WTC11 (cell line): Measurements from ENCODE around the gene SPRR5. TPM values are rescaled to one million over a fixed set of nuclear protein-coding genes. Genes with fewer than 3 reads are reported as not detected.

ENCODE experiments used
- ATAC-seq: fragments of 200-7000 bp; cut with Tn5 transposase; 2 replicates; pipeline ENCODE4 v1.10.0; 2021; ENCODE audit warnings: mild to moderate bottlenecking, moderate library complexity
- CTCF ChIA-PET: fragments of 300-600 bp; sonication (Branson Sonifier 250); formaldehyde crosslinking; loops from one replicate; lab custom pipeline; 2021; ENCODE audit warnings: antibody characterized with exemption; lab: Charles Lee
- POLR2A ChIA-PET: fragments of 350-600 bp; sonication (Branson Sonifier 250); formaldehyde crosslinking; loops from one replicate; lab custom pipeline; 2021; ENCODE audit warnings: antibody characterized with exemption; lab: Charles Lee
- DNase-seq: peaks from one replicate; pipeline ENCODE4 v3.0.0; 2021; ENCODE audit warnings: low spot score
- H3K27ac Mint-ChIP-seq: 2 replicates; pipeline ENCODE4 v1.8.0; 2021; ENCODE audit warnings: mixed read lengths
- H3K27me3 Mint-ChIP-seq: 2 replicates; pipeline ENCODE4 v1.8.0; 2021; ENCODE audit warnings: low read depth, mild to moderate bottlenecking, moderate library complexity, mixed read lengths
- H3K36me3 Mint-ChIP-seq: 2 replicates; pipeline ENCODE4 v1.8.0; 2021; ENCODE audit warnings: mixed read lengths
- H3K4me1 Mint-ChIP-seq: 2 replicates; pipeline ENCODE4 v1.8.0; 2022; ENCODE audit warnings: mixed read lengths
- H3K4me3 Mint-ChIP-seq: 2 replicates; pipeline ENCODE4 v1.8.0; 2021; ENCODE audit warnings: mild to moderate bottlenecking, moderate library complexity, mixed read lengths
- H3K9me3 Mint-ChIP-seq: 2 replicates; pipeline ENCODE4 v1.8.0; 2021; ENCODE audit warnings: mixed read lengths
- KAT7 ChIP-seq: sonication (generic); formaldehyde crosslinking; IDR thresholded peaks from 2 replicates; pipeline ENCODE4 v1.8.1; 2023; ENCODE audit warnings: missing genetic modification reagents, mild to moderate bottlenecking, borderline replicate concordance
- MLX ChIP-seq: sonication (generic); formaldehyde crosslinking; IDR thresholded peaks from 2 replicates; pipeline ENCODE4 v1.8.1; 2023; ENCODE audit warnings: mild to moderate bottlenecking, missing genetic modification reagents, moderate library complexity
- NFYB ChIP-seq: sonication (generic); formaldehyde crosslinking; conservative IDR thresholded peaks from 2 replicates; pipeline ENCODE4 v1.8.0; 2022; ENCODE audit warnings: low read depth, missing genetic modification reagents
- PRDM15 ChIP-seq: sonication (generic); formaldehyde crosslinking; IDR thresholded peaks from 2 replicates; pipeline ENCODE4 v1.8.0; 2022; ENCODE audit warnings: missing genetic modification reagents
- RORB ChIP-seq: fragments of 250-450 bp; sonication (Bioruptor Pico); IDR thresholded peaks from 2 replicates; pipeline ENCODE4 v1.9.0; 2021; ENCODE audit warnings: mild to moderate bottlenecking
- SMAD3 ChIP-seq: sonication (generic); formaldehyde crosslinking; IDR thresholded peaks from 2 replicates; pipeline ENCODE4 v1.8.0; 2022; ENCODE audit warnings: missing genetic modification reagents, mild to moderate bottlenecking, borderline replicate concordance
- STAT6 ChIP-seq: sonication (generic); formaldehyde crosslinking; conservative IDR thresholded peaks from 2 replicates; pipeline ENCODE4 v1.8.1; 2023; ENCODE audit warnings: mild to moderate bottlenecking, low read depth, missing genetic modification reagents, moderate library complexity
- ZNF121 ChIP-seq: sonication (generic); formaldehyde crosslinking; IDR thresholded peaks from 2 replicates; pipeline ENCODE4 v1.8.0; 2023; ENCODE audit warnings: missing genetic modification reagents
- ZNF671 ChIP-seq: fragments of 250-450 bp; sonication (Bioruptor Pico); IDR thresholded peaks from 2 replicates; pipeline ENCODE4 v1.8.0; 2021; ENCODE audit warnings: mild to moderate bottlenecking
- total RNA-seq: library from RNA; stranded (reverse); gene quantifications from 3 replicates; pipeline ENCODE4 v1.2.3, GENCODE V29; 2021
- TF ChIP-seq, protein P1 (sequence below): sonication (generic); formaldehyde crosslinking; IDR thresholded peaks from 2 replicates; pipeline ENCODE4 v1.8.1; 2023; ENCODE audit warnings: mild to moderate bottlenecking, missing genetic modification reagents, borderline replicate concordance
- TF ChIP-seq, protein P2 (sequence below): sonication (generic); formaldehyde crosslinking; IDR thresholded peaks from 2 replicates; pipeline ENCODE4 v1.8.0; 2023; ENCODE audit warnings: missing genetic modification reagents
- TF ChIP-seq, protein P3 (sequence below): sonication (generic); formaldehyde crosslinking; IDR thresholded peaks from 2 replicates; pipeline ENCODE4 v1.8.1; 2022; ENCODE audit warnings: missing genetic modification reagents, borderline replicate concordance
- TF ChIP-seq, protein P4 (sequence below): sonication (generic); formaldehyde crosslinking; IDR thresholded peaks from 2 replicates; pipeline ENCODE4 v1.8.0; 2023; ENCODE audit warnings: missing genetic modification reagents, mild to moderate bottlenecking, borderline replicate concordance
- TF ChIP-seq, protein P5 (sequence below): sonication (generic); formaldehyde crosslinking; IDR thresholded peaks from 2 replicates; pipeline ENCODE4 v1.8.0; 2022; ENCODE audit warnings: mild to moderate bottlenecking, missing genetic modification reagents

Gene SPRR5
- total RNA-seq, 1 experiment from 2014 or later = not detected

GRCh38 chr1:152901631-152902030, 45.4 kb upstream of the SPRR5 start (continued):
- TF ChIP-seq PRDM15 (CRISPR knock-in tag) (no peak), MLX (CRISPR knock-in tag) (no peak), RORB (CRISPR knock-in tag) (no peak)

- H3K4me1 Mint-ChIP-seq = no peaks in the 10 kb centered on the region
- DNase-seq (no peak), ATAC-seq (no peak)
- ChIA-PET CTCF (no interaction called here), POLR2A (no interaction called here)
- H3K9me3 Mint-ChIP-seq = 0 out of 2 replicates have a peak, but pooled peaks cover 5% of the 10 kb centered on the region
- H3K27me3 Mint-ChIP-seq = peaks cover 3% of the 10 kb centered on the region; the same call in 1 of the 2 replicates
- H3K27ac Mint-ChIP-seq = no peak overlapping the region
- H3K36me3 Mint-ChIP-seq = no peaks in the 10 kb centered on the region
- H3K4me3 Mint-ChIP-seq = no peak overlapping the region
- no peak for TF ChIP-seq ZNF671 (CRISPR knock-in tag)
- TF ChIP-seq MLX (CRISPR knock-in tag) = no peak
- TF ChIP-seq, protein P1, sequence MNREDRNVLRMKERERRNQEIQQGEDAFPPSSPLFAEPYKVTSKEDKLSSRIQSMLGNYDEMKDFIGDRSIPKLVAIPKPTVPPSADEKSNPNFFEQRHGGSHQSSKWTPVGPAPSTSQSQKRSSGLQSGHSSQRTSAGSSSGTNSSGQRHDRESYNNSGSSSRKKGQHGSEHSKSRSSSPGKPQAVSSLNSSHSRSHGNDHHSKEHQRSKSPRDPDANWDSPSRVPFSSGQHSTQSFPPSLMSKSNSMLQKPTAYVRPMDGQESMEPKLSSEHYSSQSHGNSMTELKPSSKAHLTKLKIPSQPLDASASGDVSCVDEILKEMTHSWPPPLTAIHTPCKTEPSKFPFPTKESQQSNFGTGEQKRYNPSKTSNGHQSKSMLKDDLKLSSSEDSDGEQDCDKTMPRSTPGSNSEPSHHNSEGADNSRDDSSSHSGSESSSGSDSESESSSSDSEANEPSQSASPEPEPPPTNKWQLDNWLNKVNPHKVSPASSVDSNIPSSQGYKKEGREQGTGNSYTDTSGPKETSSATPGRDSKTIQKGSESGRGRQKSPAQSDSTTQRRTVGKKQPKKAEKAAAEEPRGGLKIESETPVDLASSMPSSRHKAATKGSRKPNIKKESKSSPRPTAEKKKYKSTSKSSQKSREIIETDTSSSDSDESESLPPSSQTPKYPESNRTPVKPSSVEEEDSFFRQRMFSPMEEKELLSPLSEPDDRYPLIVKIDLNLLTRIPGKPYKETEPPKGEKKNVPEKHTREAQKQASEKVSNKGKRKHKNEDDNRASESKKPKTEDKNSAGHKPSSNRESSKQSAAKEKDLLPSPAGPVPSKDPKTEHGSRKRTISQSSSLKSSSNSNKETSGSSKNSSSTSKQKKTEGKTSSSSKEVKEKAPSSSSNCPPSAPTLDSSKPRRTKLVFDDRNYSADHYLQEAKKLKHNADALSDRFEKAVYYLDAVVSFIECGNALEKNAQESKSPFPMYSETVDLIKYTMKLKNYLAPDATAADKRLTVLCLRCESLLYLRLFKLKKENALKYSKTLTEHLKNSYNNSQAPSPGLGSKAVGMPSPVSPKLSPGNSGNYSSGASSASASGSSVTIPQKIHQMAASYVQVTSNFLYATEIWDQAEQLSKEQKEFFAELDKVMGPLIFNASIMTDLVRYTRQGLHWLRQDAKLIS (CRISPR knock-in tag) = no peak
- no peak for TF ChIP-seq KAT7
- no peak for TF ChIP-seq NFYB
- TF ChIP-seq ZNF121 = no peak
- TF ChIP-seq, protein P2, sequence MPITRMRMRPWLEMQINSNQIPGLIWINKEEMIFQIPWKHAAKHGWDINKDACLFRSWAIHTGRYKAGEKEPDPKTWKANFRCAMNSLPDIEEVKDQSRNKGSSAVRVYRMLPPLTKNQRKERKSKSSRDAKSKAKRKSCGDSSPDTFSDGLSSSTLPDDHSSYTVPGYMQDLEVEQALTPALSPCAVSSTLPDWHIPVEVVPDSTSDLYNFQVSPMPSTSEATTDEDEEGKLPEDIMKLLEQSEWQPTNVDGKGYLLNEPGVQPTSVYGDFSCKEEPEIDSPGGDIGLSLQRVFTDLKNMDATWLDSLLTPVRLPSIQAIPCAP = no peak
- TF ChIP-seq, protein P3, sequence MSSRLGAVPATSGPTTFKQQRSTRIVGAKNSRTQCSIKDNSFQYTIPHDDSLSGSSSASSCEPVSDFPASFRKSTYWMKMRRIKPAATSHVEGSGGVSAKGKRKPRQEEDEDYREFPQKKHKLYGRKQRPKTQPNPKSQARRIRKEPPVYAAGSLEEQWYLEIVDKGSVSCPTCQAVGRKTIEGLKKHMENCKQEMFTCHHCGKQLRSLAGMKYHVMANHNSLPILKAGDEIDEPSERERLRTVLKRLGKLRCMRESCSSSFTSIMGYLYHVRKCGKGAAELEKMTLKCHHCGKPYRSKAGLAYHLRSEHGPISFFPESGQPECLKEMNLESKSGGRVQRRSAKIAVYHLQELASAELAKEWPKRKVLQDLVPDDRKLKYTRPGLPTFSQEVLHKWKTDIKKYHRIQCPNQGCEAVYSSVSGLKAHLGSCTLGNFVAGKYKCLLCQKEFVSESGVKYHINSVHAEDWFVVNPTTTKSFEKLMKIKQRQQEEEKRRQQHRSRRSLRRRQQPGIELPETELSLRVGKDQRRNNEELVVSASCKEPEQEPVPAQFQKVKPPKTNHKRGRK (CRISPR knock-in tag) = no peak
- TF ChIP-seq STAT6 = no peak
- TF ChIP-seq, protein P4, sequence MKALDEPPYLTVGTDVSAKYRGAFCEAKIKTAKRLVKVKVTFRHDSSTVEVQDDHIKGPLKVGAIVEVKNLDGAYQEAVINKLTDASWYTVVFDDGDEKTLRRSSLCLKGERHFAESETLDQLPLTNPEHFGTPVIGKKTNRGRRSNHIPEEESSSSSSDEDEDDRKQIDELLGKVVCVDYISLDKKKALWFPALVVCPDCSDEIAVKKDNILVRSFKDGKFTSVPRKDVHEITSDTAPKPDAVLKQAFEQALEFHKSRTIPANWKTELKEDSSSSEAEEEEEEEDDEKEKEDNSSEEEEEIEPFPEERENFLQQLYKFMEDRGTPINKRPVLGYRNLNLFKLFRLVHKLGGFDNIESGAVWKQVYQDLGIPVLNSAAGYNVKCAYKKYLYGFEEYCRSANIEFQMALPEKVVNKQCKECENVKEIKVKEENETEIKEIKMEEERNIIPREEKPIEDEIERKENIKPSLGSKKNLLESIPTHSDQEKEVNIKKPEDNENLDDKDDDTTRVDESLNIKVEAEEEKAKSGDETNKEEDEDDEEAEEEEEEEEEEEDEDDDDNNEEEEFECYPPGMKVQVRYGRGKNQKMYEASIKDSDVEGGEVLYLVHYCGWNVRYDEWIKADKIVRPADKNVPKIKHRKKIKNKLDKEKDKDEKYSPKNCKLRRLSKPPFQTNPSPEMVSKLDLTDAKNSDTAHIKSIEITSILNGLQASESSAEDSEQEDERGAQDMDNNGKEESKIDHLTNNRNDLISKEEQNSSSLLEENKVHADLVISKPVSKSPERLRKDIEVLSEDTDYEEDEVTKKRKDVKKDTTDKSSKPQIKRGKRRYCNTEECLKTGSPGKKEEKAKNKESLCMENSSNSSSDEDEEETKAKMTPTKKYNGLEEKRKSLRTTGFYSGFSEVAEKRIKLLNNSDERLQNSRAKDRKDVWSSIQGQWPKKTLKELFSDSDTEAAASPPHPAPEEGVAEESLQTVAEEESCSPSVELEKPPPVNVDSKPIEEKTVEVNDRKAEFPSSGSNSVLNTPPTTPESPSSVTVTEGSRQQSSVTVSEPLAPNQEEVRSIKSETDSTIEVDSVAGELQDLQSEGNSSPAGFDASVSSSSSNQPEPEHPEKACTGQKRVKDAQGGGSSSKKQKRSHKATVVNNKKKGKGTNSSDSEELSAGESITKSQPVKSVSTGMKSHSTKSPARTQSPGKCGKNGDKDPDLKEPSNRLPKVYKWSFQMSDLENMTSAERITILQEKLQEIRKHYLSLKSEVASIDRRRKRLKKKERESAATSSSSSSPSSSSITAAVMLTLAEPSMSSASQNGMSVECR (CRISPR knock-in tag) = no peak
- TF ChIP-seq, protein P5, sequence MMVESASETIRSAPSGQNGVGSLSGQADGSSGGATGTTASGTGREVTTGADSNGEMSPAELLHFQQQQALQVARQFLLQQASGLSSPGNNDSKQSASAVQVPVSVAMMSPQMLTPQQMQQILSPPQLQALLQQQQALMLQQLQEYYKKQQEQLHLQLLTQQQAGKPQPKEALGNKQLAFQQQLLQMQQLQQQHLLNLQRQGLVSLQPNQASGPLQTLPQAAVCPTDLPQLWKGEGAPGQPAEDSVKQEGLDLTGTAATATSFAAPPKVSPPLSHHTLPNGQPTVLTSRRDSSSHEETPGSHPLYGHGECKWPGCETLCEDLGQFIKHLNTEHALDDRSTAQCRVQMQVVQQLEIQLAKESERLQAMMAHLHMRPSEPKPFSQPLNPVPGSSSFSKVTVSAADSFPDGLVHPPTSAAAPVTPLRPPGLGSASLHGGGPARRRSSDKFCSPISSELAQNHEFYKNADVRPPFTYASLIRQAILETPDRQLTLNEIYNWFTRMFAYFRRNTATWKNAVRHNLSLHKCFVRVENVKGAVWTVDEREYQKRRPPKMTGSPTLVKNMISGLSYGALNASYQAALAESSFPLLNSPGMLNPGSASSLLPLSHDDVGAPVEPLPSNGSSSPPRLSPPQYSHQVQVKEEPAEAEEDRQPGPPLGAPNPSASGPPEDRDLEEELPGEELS (CRISPR knock-in tag) = no peak
- TF ChIP-seq SMAD3 (CRISPR knock-in tag) = no peak
These were observed 44.4 kb upstream of the SPRR5 start for GRCh38 chr1:152902636-152903035.
